H1 (cell line): ENCODE data around the gene XPO1. TPM values are rescaled to one million over a fixed set of nuclear protein-coding genes. Genes with fewer than 3 reads are reported as not detected.

Source experiments
- NRF1 ChIP-seq: IDR thresholded peaks from 2 replicates; pipeline ENCODE4 v1.6.1; 2011; ENCODE audit warnings: mild to moderate bottlenecking, low read depth, low read length, improper control_type of control experiment
- POU5F1 ChIP-seq: IDR thresholded peaks from 2 replicates; pipeline ENCODE4 v1.6.1; 2011; ENCODE audit warnings: low read depth, mild to moderate bottlenecking, low read length, moderate library complexity
- SP1 ChIP-seq: IDR thresholded peaks from 2 replicates; pipeline ENCODE4 v1.6.1; 2011; ENCODE audit warnings: low read depth, low read length
- polyA plus RNA-seq, 7 experiments: library from polyadenylated mRNA; depleted of rRNA in 3 of 7; stranded (reverse) in 5 of 7; unstranded in 2 of 7; fragments of >200 nt in 5 of 7; fragments of 200-250 nt in 2 of 7; gene quantifications; 1 replicate in 5 of 7; 2 replicates in 1 of 7; 4 replicates in 1 of 7; pipeline versions ENCODE4 v1.2.1 to v1.2.3, GENCODE V29; 2011 to 2013; ENCODE audit warnings: missing spikeins in 2 of 7, mixed read lengths in 2 of 7
- total RNA-seq: library from RNA; stranded (reverse); fragmentation: NEBNext Ultra II Directional; extraction: Animal tissue kit (Norgen Biotek cat#: 25700); gene quantifications from 2 replicates; pipeline ENCODE4 v1.2.1, GENCODE V29; 2021

The XPO1 gene
- total and polyA plus RNA-seq, 2 of the 8 experiments (the other 6 are each of a cell fraction or from before 2014, with no cell fraction given) = 110 to 296 TPM

GRCh38 chr2:61443342-61444041 lies 94.7 kb downstream of the XPO1 start (continued):
- TF ChIP-seq SP1 = no peak
- no peak for TF ChIP-seq POU5F1
- TF ChIP-seq NRF1 = no peak
